SK-N-SH treated with all-trans-retinoic acid at 6 μM for 48 hours (cell line): ENCODE measurements around the gene AKIP1.

ENCODE experiments used
- BACH2 ChIP-seq: fragments of 250-450 bp; sonication (Bioruptor Pico); IDR thresholded peaks from 2 replicates; pipeline ENCODE4 v1.9.0; 2021; ENCODE audit warnings: mild to moderate bottlenecking, borderline replicate concordance
- CSDC2 ChIP-seq: fragments of 250-450 bp; sonication (Bioruptor Pico); IDR thresholded peaks from 2 replicates; pipeline ENCODE4 v1.5.0; 2020; ENCODE audit warnings: mild to moderate bottlenecking, moderate library complexity
- ISL1 ChIP-seq: fragments of 250-450 bp; sonication (Bioruptor Pico); IDR thresholded peaks from 2 replicates; pipeline ENCODE4 v2.1.2; 2022; ENCODE audit warnings: mild to moderate bottlenecking, moderate library complexity
- OSR1 ChIP-seq: fragments of 250-450 bp; sonication (Bioruptor Pico); IDR thresholded peaks from 2 replicates; pipeline ENCODE4 v1.8.0; 2022; ENCODE audit warnings: moderate library complexity, mild to moderate bottlenecking, inconsistent platforms
- RARB ChIP-seq: fragments of 250-450 bp; sonication (Bioruptor Pico); IDR thresholded peaks from 2 replicates; pipeline ENCODE4 v1.8.0; 2021; ENCODE audit warnings: mild to moderate bottlenecking, moderate library complexity
- SNAI2 ChIP-seq: fragments of 250-450 bp; sonication (Bioruptor Pico); IDR thresholded peaks from 2 replicates; pipeline ENCODE4 v1.5.0; 2020; ENCODE audit warnings: mild to moderate bottlenecking, moderate library complexity
- TCF4 ChIP-seq: fragments of 250-450 bp; sonication (Bioruptor Pico); IDR thresholded peaks from 2 replicates; pipeline ENCODE4 v1.8.0; 2021; ENCODE audit warnings: mild to moderate bottlenecking, moderate library complexity, borderline replicate concordance
- ZFP3 ChIP-seq: fragments of 250-450 bp; sonication (Bioruptor Pico); IDR thresholded peaks from 2 replicates; pipeline ENCODE4 v1.5.0; 2020; ENCODE audit warnings: mild to moderate bottlenecking, moderate library complexity
- ZFP30 ChIP-seq: fragments of 450-650 bp; formaldehyde crosslinking; IDR thresholded peaks from 2 replicates; pipeline ENCODE4 v1.5.0; 2022; ENCODE audit warnings: mild to moderate bottlenecking, moderate library complexity
- ZNF565 ChIP-seq: fragments of 450-650 bp; formaldehyde crosslinking; conservative IDR thresholded peaks from 2 replicates; pipeline ENCODE4 v1.5.0; 2020; ENCODE audit warnings: low read depth, mild to moderate bottlenecking, moderate library complexity
- ZNF70 ChIP-seq: fragments of 450-650 bp; formaldehyde crosslinking; IDR thresholded peaks from 2 replicates; pipeline ENCODE4 v1.5.0; 2020; ENCODE audit warnings: mild to moderate bottlenecking, moderate library complexity
- ZNF8 ChIP-seq: fragments of 450-650 bp; formaldehyde crosslinking; IDR thresholded peaks from 2 replicates; pipeline ENCODE4 v1.5.0; 2020; ENCODE audit warnings: mild to moderate bottlenecking, moderate library complexity
- TF ChIP-seq, protein P1 (sequence below): fragments of 250-450 bp; sonication (Bioruptor Pico); IDR thresholded peaks from 2 replicates; pipeline ENCODE4 v1.8.0; 2020; ENCODE audit warnings: mild to moderate bottlenecking, moderate library complexity, borderline replicate concordance
- TF ChIP-seq, protein P2 (sequence below): fragments of 250-450 bp; sonication (Bioruptor Pico); IDR thresholded peaks from 2 replicates; pipeline ENCODE4 v1.8.0; 2021; ENCODE audit warnings: low read depth, mild to moderate bottlenecking, moderate library complexity, borderline replicate concordance

DNA sequence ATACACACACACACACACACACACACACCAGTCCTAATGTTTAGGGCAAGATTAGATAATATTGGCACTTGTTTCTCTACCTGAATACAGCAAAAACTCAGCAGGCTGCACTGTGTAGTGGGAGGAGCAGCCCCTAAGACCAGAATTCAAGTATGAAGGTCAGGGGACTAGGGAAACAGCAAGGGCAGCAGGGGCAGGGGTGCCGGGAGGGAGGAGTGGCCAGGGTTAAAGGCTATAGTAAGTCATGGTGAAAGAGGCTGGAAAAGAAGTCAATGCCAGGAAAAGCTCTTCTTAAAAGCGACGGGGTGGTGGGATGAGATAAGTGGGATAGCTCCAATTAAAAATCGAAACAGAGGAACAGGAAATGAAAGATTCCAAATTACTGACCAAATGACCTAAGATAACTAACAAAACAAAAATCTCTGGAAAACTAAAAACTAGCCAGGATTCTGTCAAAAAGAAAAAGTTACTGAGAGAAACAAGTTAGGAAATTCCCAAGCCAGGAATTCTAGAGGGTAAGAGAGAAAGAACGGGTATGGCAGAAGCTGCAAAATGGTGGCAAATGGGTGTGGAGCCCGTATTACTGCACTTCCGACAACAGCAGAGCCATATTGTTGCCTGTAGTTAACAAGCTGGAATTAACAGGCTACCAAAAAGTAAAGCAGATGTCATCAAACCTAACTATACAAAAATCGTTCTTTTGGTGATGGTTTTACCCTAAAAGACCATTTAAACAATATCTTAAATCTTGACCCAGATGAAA is 30.5 kb downstream of the AKIP1 start:
- TF ChIP-seq, protein P1, sequence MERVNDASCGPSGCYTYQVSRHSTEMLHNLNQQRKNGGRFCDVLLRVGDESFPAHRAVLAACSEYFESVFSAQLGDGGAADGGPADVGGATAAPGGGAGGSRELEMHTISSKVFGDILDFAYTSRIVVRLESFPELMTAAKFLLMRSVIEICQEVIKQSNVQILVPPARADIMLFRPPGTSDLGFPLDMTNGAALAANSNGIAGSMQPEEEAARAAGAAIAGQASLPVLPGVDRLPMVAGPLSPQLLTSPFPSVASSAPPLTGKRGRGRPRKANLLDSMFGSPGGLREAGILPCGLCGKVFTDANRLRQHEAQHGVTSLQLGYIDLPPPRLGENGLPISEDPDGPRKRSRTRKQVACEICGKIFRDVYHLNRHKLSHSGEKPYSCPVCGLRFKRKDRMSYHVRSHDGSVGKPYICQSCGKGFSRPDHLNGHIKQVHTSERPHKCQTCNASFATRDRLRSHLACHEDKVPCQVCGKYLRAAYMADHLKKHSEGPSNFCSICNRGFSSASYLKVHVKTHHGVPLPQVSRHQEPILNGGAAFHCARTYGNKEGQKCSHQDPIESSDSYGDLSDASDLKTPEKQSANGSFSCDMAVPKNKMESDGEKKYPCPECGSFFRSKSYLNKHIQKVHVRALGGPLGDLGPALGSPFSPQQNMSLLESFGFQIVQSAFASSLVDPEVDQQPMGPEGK (CRISPR knock-in tag), result no peak
- TF ChIP-seq ISL1, result no peak
- no peak for TF ChIP-seq TCF4 (CRISPR knock-in tag)
- TF ChIP-seq SNAI2, result no peak
- TF ChIP-seq, protein P2, sequence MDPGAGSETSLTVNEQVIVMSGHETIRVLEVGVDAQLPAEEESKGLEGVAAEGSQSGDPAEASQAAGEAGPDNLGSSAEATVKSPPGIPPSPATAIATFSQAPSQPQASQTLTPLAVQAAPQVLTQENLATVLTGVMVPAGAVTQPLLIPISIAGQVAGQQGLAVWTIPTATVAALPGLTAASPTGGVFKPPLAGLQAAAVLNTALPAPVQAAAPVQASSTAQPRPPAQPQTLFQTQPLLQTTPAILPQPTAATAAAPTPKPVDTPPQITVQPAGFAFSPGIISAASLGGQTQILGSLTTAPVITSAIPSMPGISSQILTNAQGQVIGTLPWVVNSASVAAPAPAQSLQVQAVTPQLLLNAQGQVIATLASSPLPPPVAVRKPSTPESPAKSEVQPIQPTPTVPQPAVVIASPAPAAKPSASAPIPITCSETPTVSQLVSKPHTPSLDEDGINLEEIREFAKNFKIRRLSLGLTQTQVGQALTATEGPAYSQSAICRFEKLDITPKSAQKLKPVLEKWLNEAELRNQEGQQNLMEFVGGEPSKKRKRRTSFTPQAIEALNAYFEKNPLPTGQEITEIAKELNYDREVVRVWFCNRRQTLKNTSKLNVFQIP (CRISPR knock-in tag), result no peak
- no peak for TF ChIP-seq OSR1
- TF ChIP-seq ZNF70 (CRISPR knock-in tag), result no peak
- no peak for TF ChIP-seq BACH2 (CRISPR knock-in tag)
- no peak for TF ChIP-seq RARB (CRISPR knock-in tag)
- no peak for TF ChIP-seq ZFP30
- TF ChIP-seq CSDC2, result no peak
- TF ChIP-seq ZFP3 (CRISPR knock-in tag), result no peak
- TF ChIP-seq ZNF8 (CRISPR knock-in tag), result no peak
- no peak for TF ChIP-seq ZNF565 (CRISPR knock-in tag)
